ENCODE data around the gene ZNF783. TPM values are rescaled to one million over a fixed set of nuclear protein-coding genes. Genes with fewer than 3 reads are reported as not detected.

ZNF783 gene
- polyA plus RNA-seq, 1 donor (not counting 4 experiments of a cell fraction or from before 2014, with no cell fraction given): 4.2 TPM

DNA sequence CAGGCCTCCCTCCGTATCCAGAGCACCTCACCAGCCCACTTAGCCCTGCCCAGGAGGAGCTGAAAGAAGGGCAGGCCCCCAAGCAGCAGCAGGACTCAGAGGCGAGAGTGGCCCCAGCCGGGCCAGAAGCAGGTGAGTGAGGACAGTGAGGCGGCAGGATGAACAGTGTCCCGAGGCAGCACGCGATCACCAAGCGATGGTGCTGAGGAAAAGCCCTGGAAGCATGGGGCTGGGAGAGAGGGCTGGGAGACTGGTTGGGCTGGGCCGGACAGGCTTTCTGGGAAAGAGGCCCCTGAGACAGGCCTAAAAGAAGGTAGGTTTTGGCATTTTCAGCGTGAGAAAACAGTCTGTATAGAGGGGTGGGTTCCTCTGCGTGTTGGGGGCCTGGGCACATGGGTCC is 16.4 kb downstream of the ZNF783 start:
- Histone ChIP-seq H3K9me3 (ENCODE audit: control insufficient read depth, low read depth, low read length) (no peaks in the 10 kb centered on the region), H3K9me1 (ENCODE audit: control insufficient read depth, extremely low read depth, insufficient read depth, low read length) (no peaks in the 10 kb centered on the region), H3K79me2 (ENCODE audit: control insufficient read depth, insufficient read depth, low read length) (no peaks in the 10 kb centered on the region), H3K4me1 (ENCODE audit: control insufficient read depth, extremely low read depth, insufficient read depth, low read length) (no peaks in the 10 kb centered on the region), H3K27me3 (ENCODE audit: control insufficient read depth, extremely low read depth, insufficient read depth, low read length) (no peaks in the 10 kb centered on the region), H3K36me3 (ENCODE audit: control insufficient read depth in 2 of 2, extremely low read depth in 1 of 2, insufficient read depth in 2 of 2, low read length in 2 of 2) (peaks cover 8 to 22% of the 10 kb centered on the region in 2 experiments), H4K20me1 (ENCODE audit: control insufficient read depth, extremely low read depth, insufficient read depth, low read length) (no peaks in the 10 kb centered on the region), H3K4me3 (ENCODE audit: control insufficient read depth in 2 of 3, extremely low read depth in 1 of 3, insufficient read depth in 2 of 3, low read depth in 1 of 3, low read length in 3 of 3) (no peak overlapping the region), H2AFZ (ENCODE audit: control insufficient read depth, low read length) (no peak overlapping the region), H3K4me2 (ENCODE audit: control insufficient read depth, extremely low read depth, insufficient read depth, low read depth, low read length) (no peak overlapping the region), H3K9ac (ENCODE audit: control insufficient read depth, extremely low read depth, insufficient read depth, low read length) (no peak overlapping the region), H3K27ac (ENCODE audit: control insufficient read depth, insufficient read depth, low read length) (no peak overlapping the region)
- FAIRE-seq (no peak), DNase-seq (ENCODE audit: low read depth, low spot score) (no peak)
- TF ChIP-seq, protein P1, sequence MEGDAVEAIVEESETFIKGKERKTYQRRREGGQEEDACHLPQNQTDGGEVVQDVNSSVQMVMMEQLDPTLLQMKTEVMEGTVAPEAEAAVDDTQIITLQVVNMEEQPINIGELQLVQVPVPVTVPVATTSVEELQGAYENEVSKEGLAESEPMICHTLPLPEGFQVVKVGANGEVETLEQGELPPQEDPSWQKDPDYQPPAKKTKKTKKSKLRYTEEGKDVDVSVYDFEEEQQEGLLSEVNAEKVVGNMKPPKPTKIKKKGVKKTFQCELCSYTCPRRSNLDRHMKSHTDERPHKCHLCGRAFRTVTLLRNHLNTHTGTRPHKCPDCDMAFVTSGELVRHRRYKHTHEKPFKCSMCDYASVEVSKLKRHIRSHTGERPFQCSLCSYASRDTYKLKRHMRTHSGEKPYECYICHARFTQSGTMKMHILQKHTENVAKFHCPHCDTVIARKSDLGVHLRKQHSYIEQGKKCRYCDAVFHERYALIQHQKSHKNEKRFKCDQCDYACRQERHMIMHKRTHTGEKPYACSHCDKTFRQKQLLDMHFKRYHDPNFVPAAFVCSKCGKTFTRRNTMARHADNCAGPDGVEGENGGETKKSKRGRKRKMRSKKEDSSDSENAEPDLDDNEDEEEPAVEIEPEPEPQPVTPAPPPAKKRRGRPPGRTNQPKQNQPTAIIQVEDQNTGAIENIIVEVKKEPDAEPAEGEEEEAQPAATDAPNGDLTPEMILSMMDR (optimal IDR thresholded peaks at IDR 0.05 in 1 of 3, IDR thresholded peaks at IDR 0.05 in 1 of 3, conservative IDR thresholded peaks at IDR 0.05 in 1 of 3; ENCODE audit: extremely low read depth in 1 of 3, insufficient read depth in 2 of 3, low read length in 3 of 3): no peak
- TF ChIP-seq EZH2 (IDR thresholded peaks at IDR 0.05; ENCODE audit: low read length): no peak
- dilution Hi-C loops (cut with MboI; ENCODE audit: extremely low pct_ligation_motif_present, low sequenced_read_pairs): no loop called here

DNA sequence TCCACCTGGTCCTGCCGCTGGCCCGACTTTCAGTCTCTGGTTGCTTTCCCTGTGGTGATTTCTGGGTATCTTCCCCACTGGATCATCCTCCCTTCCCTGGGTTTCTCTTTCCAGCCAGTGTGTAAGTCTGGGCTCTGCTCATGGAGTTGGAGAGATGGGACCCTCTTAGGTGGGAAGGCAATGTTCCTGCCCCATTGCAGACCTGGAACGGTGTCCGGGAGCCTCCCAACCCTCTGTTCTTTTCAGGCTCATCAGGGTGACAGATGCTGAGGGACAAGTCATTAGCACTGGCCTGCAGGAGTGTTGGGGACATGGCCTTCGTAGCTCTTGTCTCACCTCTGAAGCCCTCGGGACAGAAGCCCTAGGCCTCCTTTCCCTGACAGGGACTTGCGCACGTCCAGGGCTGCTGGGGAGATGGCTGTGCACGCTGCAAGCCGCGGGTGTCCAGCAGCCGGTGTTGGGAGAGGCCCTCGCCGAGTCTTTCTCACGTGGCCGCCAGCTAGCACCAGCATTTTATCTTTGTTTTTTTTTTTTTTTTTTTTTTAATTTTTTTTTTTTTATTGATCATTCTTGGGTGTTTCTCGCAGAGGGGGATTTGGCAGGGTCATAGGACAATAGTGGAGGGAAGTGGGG is 17.2 kb downstream of the ZNF783 start:
- Histone ChIP-seq H3K36me3 (ENCODE audit: control insufficient read depth in 2 of 2, extremely low read depth in 1 of 2, insufficient read depth in 2 of 2, low read length in 2 of 2) (peaks cover 8 to 22% of the 10 kb centered on the region in 2 experiments), H3K9me3 (ENCODE audit: control insufficient read depth, low read depth, low read length) (no peaks in the 10 kb centered on the region), H3K79me2 (ENCODE audit: control insufficient read depth, insufficient read depth, low read length) (no peaks in the 10 kb centered on the region), H3K9me1 (ENCODE audit: control insufficient read depth, extremely low read depth, insufficient read depth, low read length) (no peaks in the 10 kb centered on the region), H3K27ac (ENCODE audit: control insufficient read depth, insufficient read depth, low read length) (no peak overlapping the region), H4K20me1 (ENCODE audit: control insufficient read depth, extremely low read depth, insufficient read depth, low read length) (no peaks in the 10 kb centered on the region), H3K4me3 (ENCODE audit: control insufficient read depth in 2 of 3, extremely low read depth in 1 of 3, insufficient read depth in 2 of 3, low read depth in 1 of 3, low read length in 3 of 3) (no peak overlapping the region), H3K27me3 (ENCODE audit: control insufficient read depth, extremely low read depth, insufficient read depth, low read length) (no peaks in the 10 kb centered on the region), H2AFZ (ENCODE audit: control insufficient read depth, low read length) (no peak overlapping the region), H3K4me1 (ENCODE audit: control insufficient read depth, extremely low read depth, insufficient read depth, low read length) (no peaks in the 10 kb centered on the region), H3K4me2 (ENCODE audit: control insufficient read depth, extremely low read depth, insufficient read depth, low read depth, low read length) (no peak overlapping the region), H3K9ac (ENCODE audit: control insufficient read depth, extremely low read depth, insufficient read depth, low read length) (no peak overlapping the region)
- TF ChIP-seq, protein P1 (optimal IDR thresholded peaks at IDR 0.05 in 1 of 3, IDR thresholded peaks at IDR 0.05 in 1 of 3, conservative IDR thresholded peaks at IDR 0.05 in 1 of 3; ENCODE audit: extremely low read depth in 1 of 3, insufficient read depth in 2 of 3, low read length in 3 of 3): no peak
- TF ChIP-seq EZH2 (IDR thresholded peaks at IDR 0.05; ENCODE audit: low read length): no peak
- DNase-seq (ENCODE audit: low read depth, low spot score): no peak
- dilution Hi-C loops (cut with MboI; ENCODE audit: extremely low pct_ligation_motif_present, low sequenced_read_pairs): no loop called here
- FAIRE-seq: no peak
